HL-60 (cell line): ENCODE data around the gene PDE1C.

ENCODE experiments used
- DNase-seq, 2 experiments: peaks; one replicate each; pipeline ENCODE4 v3.0.0-alpha.2; 2010 to 2020; ENCODE audit warnings: low read depth in 1 of 2, low spot score in 1 of 2
- H3K27ac ChIP-seq: fragments of 250-450 bp; sonication (Bioruptor Pico); replicated peaks from 2 replicates; pipeline ENCODE4 v1.5.1; 2020; ENCODE audit warnings: mild to moderate bottlenecking, moderate library complexity
- H3K27me3 ChIP-seq: fragments of 250-450 bp; sonication (Bioruptor Pico); 2 replicates; pipeline ENCODE4 v1.5.1; 2021; ENCODE audit warnings: mild to moderate bottlenecking, moderate library complexity; ENCODE audit not compliant: insufficient read depth, poor library complexity, severe bottlenecking
- H3K4me3 ChIP-seq: replicated peaks from 2 replicates; pipeline ENCODE4 v1.5.1; 2011; ENCODE audit warnings: mild to moderate bottlenecking, control low read depth, low read length; ENCODE audit not compliant: insufficient read depth
- CTCF ChIP-seq: IDR thresholded peaks from one replicate; pipeline ENCODE4 v1.5.1; 2011; ENCODE audit warnings: low read length, control low read depth, inconsistent platforms; ENCODE audit not compliant: insufficient read depth
- GABPA ChIP-seq: IDR thresholded peaks from 2 replicates; pipeline ENCODE4 v1.6.1; 2012; ENCODE audit warnings: low read depth
- POLR2AphosphoS5 ChIP-seq: IDR thresholded peaks from 2 replicates; pipeline ENCODE4 v1.6.1; 2012; ENCODE audit warnings: low read depth
- SPI1 ChIP-seq: IDR thresholded peaks from 2 replicates; pipeline ENCODE4 v1.6.1; 2012; ENCODE audit warnings: low read depth, mild to moderate bottlenecking, borderline replicate concordance
- TF ChIP-seq, protein P1 (sequence below): IDR thresholded peaks from 2 replicates; pipeline ENCODE4 v1.6.1; 2012; ENCODE audit warnings: low read depth; ENCODE audit not compliant: insufficient replicate concordance

The PDE1C gene

GRCh38 chr7:32066441-32066840, 3.8 kb downstream of the PDE1C start:
- no peak for TF ChIP-seq POLR2AphosphoS5
- TF ChIP-seq CTCF: no peak
- TF ChIP-seq, protein P1, sequence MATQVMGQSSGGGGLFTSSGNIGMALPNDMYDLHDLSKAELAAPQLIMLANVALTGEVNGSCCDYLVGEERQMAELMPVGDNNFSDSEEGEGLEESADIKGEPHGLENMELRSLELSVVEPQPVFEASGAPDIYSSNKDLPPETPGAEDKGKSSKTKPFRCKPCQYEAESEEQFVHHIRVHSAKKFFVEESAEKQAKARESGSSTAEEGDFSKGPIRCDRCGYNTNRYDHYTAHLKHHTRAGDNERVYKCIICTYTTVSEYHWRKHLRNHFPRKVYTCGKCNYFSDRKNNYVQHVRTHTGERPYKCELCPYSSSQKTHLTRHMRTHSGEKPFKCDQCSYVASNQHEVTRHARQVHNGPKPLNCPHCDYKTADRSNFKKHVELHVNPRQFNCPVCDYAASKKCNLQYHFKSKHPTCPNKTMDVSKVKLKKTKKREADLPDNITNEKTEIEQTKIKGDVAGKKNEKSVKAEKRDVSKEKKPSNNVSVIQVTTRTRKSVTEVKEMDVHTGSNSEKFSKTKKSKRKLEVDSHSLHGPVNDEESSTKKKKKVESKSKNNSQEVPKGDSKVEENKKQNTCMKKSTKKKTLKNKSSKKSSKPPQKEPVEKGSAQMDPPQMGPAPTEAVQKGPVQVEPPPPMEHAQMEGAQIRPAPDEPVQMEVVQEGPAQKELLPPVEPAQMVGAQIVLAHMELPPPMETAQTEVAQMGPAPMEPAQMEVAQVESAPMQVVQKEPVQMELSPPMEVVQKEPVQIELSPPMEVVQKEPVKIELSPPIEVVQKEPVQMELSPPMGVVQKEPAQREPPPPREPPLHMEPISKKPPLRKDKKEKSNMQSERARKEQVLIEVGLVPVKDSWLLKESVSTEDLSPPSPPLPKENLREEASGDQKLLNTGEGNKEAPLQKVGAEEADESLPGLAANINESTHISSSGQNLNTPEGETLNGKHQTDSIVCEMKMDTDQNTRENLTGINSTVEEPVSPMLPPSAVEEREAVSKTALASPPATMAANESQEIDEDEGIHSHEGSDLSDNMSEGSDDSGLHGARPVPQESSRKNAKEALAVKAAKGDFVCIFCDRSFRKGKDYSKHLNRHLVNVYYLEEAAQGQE: no peak
- TF ChIP-seq GABPA: no peak
- no peak for TF ChIP-seq SPI1
- H3K27ac ChIP-seq: no peak overlapping the region
- DNase-seq: no peak
- H3K27me3 ChIP-seq: peaks cover 27% of the 10 kb centered on the region
- no peak overlapping the region for H3K4me3 ChIP-seq

GRCh38 chr7:32063614-32064013, 6.6 kb downstream of the PDE1C start:
- Histone ChIP-seq H3K4me3 (no peak overlapping the region), H3K27ac (no peak overlapping the region), H3K27me3 (peaks cover 8% of the 10 kb centered on the region)
- TF ChIP-seq SPI1: no peak
- TF ChIP-seq, protein P1: no peak
- no peak for TF ChIP-seq CTCF
- TF ChIP-seq POLR2AphosphoS5: no peak
- no peak for TF ChIP-seq GABPA
- no peak for DNase-seq

DNA sequence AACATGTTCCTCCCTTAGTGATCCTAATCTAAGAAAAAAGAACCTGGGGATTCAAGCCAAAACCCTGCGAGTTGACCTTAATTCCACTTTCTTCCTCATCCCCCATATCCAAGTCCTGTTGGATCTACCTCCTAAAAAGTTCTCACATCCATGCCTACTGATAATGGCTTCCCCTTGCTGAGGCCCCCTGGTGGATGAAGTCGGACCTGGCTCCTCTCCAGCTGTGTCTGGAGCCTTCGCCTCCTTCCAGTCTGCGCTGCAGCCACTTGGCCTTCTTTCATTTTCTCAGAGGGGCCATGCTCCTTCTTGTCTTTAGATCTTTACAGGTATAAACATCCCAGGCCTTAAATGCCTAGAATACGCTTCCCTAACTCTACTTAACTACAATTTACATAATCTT, 8.1 kb downstream of the PDE1C start:
- no peak overlapping the region for H3K27ac ChIP-seq
- peak; percentile 4 to 59 for DNase-seq
- TF ChIP-seq POLR2AphosphoS5 (no peak), CTCF (peak; percentile 63)
- no peak overlapping the region for H3K4me3 ChIP-seq
- H3K27me3 ChIP-seq: peaks cover 6% of the 10 kb centered on the region

- no peak overlapping the region for H3K27ac ChIP-seq
- no peak for TF ChIP-seq GABPA
- TF ChIP-seq SPI1: no peak
- peaks cover 6% of the 10 kb centered on the region for H3K27me3 ChIP-seq
- DNase-seq: no peak
- H3K4me3 ChIP-seq: no peak overlapping the region
These were observed 8.9 kb downstream of the PDE1C start for GRCh38 chr7:32061346-32061745.
